ENCODE results near the gene EPOP.

Gene EPOP

GRCh38 chr17:38674749-38675615 is at the start of gene EPOP:
TSS of gene EPOP (minus strand) at chr17:38674957. CDS start at chr17:38674495, 462 bp downstream.
- H3K9ac ChIP-seq (ENCODE audit: low read length in 2 of 2), result no peak within 1 kb of the TSS
- peaks cover 29 to 51% of the 10 kb centered on the region in 2 donors for H3K27me3 ChIP-seq (ENCODE audit: control insufficient read depth in 1 of 2, insufficient read depth in 2 of 2, low read length in 2 of 2)
- no peaks in the 10 kb centered on the region for H3K9me3 ChIP-seq (ENCODE audit: control insufficient read depth in 2 of 2, low read length in 2 of 2)
- H3K4me3 ChIP-seq (ENCODE audit: low read length in 2 of 2), result peak within 1 kb of the TSS; percentile 28 to 67
- peaks cover 28% of the 10 kb centered on the region for H3K4me1 ChIP-seq (ENCODE audit: control insufficient read depth, insufficient read depth, low read length)
- H3K27ac ChIP-seq (ENCODE audit: low read length), result no peak within 1 kb of the TSS
- no peaks in the 10 kb centered on the region for H3K36me3 ChIP-seq (ENCODE audit: control insufficient read depth in 2 of 2, insufficient read depth in 2 of 2, low read length in 2 of 2)

DNA sequence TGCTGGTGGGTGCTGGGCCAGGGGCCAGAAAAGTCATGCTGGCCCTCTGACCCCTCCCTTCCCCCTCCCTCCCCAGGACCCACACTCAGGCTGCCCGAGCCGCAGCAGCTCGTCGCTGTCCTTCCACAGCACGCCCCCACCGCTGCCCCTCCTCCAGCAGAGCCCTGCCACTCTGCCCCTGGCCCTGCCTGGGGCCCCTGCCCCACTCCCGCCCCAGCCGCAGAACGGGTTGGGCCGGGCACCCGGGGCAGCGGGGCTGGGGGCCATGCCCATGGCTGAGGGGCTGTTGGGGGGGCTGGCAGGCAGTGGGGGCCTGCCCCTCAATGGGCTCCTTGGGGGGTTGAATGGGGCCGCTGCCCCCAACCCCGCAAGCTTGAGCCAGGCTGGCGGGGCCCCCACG is 47.0 kb upstream of the EPOP start:
- no peaks in the 10 kb centered on the region for H3K27me3 ChIP-seq (ENCODE audit: control insufficient read depth in 1 of 2, insufficient read depth in 2 of 2, low read length in 2 of 2)
- H3K27ac ChIP-seq (ENCODE audit: low read length), result no peak overlapping the region
- H3K9me3 ChIP-seq (ENCODE audit: control insufficient read depth in 2 of 2, low read length in 2 of 2), result no peaks in the 10 kb centered on the region
- H3K9ac ChIP-seq (ENCODE audit: low read length in 2 of 2), result no peak overlapping the region
- H3K4me1 ChIP-seq (ENCODE audit: control insufficient read depth, insufficient read depth, low read length), result peaks cover 10% of the 10 kb centered on the region
- H3K36me3 ChIP-seq (ENCODE audit: control insufficient read depth in 2 of 2, insufficient read depth in 2 of 2, low read length in 2 of 2), result peaks cover 22 to 32% of the 10 kb centered on the region in 2 donors
- no peak overlapping the region for H3K4me3 ChIP-seq (ENCODE audit: low read length in 2 of 2)

DNA sequence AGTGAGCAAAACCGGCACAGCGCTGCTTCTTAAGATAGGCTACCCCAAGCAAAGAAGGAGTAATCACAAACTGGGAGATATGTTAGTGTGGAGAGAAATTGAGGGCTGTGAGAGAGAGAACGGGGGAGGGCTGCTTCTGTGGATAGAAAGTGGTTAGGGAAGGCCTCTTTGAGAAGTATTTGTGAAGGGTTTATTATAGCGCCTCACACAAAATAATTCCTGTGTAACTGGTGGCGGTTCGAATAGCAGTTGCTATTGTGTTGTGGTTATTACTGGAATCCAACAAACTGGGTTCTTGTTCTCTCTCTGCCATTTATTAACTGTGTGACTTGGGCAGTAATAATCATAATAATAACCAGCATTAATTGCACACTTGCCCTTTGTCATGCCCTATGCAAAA is 46.2 kb upstream of the EPOP start:
- no peaks in the 10 kb centered on the region for H3K9me3 ChIP-seq (ENCODE audit: control insufficient read depth in 2 of 2, low read length in 2 of 2)
- H3K9ac ChIP-seq (ENCODE audit: low read length in 2 of 2), result no peak overlapping the region
- no peaks in the 10 kb centered on the region for H3K27me3 ChIP-seq (ENCODE audit: control insufficient read depth in 1 of 2, insufficient read depth in 2 of 2, low read length in 2 of 2)
- peaks cover 10% of the 10 kb centered on the region for H3K4me1 ChIP-seq (ENCODE audit: control insufficient read depth, insufficient read depth, low read length)
- no peak overlapping the region for H3K27ac ChIP-seq (ENCODE audit: low read length)
- H3K36me3 ChIP-seq (ENCODE audit: control insufficient read depth in 2 of 2, insufficient read depth in 2 of 2, low read length in 2 of 2), result peaks cover 29 to 36% of the 10 kb centered on the region in 2 donors
- no peak overlapping the region for H3K4me3 ChIP-seq (ENCODE audit: low read length in 2 of 2)

DNA sequence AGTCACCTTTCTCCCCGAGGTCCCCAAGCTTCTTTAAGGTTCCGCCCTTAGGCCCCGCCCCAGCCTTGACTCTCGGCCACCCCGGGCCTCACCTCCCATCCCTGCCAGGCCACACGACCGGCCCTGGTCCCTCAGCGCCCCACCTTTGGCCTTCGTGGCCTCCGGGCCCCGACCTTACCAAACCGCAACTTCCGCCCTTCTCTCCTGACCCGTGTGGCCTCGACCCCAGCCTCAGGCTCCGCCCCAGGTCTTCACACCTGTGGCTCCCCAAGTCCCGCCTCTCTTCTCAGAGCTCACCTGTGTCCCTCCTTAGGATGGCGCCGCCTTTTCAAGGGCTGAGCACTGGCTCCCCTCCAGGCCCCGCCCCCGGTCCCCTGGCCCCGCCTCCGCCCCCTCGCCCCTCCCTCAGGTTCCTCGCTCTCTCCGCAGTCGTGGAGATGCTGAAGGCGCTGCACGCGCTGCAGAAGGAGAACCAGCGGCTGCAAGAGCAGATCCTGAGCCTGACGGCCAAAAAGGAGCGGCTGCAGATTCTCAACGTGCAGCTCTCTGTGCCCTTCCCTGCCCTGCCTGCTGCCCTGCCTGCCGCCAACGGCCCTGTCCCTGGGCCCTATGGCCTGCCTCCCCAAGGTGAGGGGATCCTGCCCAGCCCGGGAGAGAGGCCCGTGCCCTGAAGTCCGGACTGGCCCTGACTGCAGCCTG is 45.3 kb upstream of the EPOP start:
- Histone ChIP-seq H3K27ac (ENCODE audit: low read length) (no peak overlapping the region), H3K9me3 (ENCODE audit: control insufficient read depth in 2 of 2, low read length in 2 of 2) (no peaks in the 10 kb centered on the region), H3K4me3 (ENCODE audit: low read length in 2 of 2) (no peak overlapping the region), H3K27me3 (ENCODE audit: control insufficient read depth in 1 of 2, insufficient read depth in 2 of 2, low read length in 2 of 2) (no peaks in the 10 kb centered on the region), H3K4me1 (ENCODE audit: control insufficient read depth, insufficient read depth, low read length) (peaks cover 10% of the 10 kb centered on the region), H3K9ac (ENCODE audit: low read length in 2 of 2) (no peak overlapping the region), H3K36me3 (ENCODE audit: control insufficient read depth in 2 of 2, insufficient read depth in 2 of 2, low read length in 2 of 2) (peaks cover 35 to 42% of the 10 kb centered on the region in 2 donors)

- Histone ChIP-seq H3K9me3 (ENCODE audit: control insufficient read depth in 2 of 2, low read length in 2 of 2) (no peaks in the 10 kb centered on the region), H3K4me3 (ENCODE audit: low read length in 2 of 2) (no peak overlapping the region), H3K27me3 (ENCODE audit: control insufficient read depth in 1 of 2, insufficient read depth in 2 of 2, low read length in 2 of 2) (no peaks in the 10 kb centered on the region), H3K4me1 (ENCODE audit: control insufficient read depth, insufficient read depth, low read length) (peaks cover 3% of the 10 kb centered on the region), H3K27ac (ENCODE audit: low read length) (no peak overlapping the region), H3K9ac (ENCODE audit: low read length in 2 of 2) (no peak overlapping the region), H3K36me3 (ENCODE audit: control insufficient read depth in 2 of 2, insufficient read depth in 2 of 2, low read length in 2 of 2) (peaks cover 39 to 47% of the 10 kb centered on the region in 2 donors)
Measured at GRCh38 chr17:38719289-38719942, 44.7 kb upstream of the EPOP start.

- Histone ChIP-seq H3K4me3 (ENCODE audit: low read length in 2 of 2) (no peak overlapping the region), H3K4me1 (ENCODE audit: control insufficient read depth, insufficient read depth, low read length) (no peaks in the 10 kb centered on the region), H3K27me3 (ENCODE audit: control insufficient read depth in 1 of 2, insufficient read depth in 2 of 2, low read length in 2 of 2) (no peaks in the 10 kb centered on the region), H3K36me3 (ENCODE audit: control insufficient read depth in 2 of 2, insufficient read depth in 2 of 2, low read length in 2 of 2) (peaks cover 56 to 60% of the 10 kb centered on the region in 2 donors), H3K9ac (ENCODE audit: low read length in 2 of 2) (no peak overlapping the region), H3K27ac (ENCODE audit: low read length) (no peak overlapping the region), H3K9me3 (ENCODE audit: control insufficient read depth in 2 of 2, low read length in 2 of 2) (no peaks in the 10 kb centered on the region)
Measured at GRCh38 chr17:38717139-38717745, 42.5 kb upstream of the EPOP start.

DNA sequence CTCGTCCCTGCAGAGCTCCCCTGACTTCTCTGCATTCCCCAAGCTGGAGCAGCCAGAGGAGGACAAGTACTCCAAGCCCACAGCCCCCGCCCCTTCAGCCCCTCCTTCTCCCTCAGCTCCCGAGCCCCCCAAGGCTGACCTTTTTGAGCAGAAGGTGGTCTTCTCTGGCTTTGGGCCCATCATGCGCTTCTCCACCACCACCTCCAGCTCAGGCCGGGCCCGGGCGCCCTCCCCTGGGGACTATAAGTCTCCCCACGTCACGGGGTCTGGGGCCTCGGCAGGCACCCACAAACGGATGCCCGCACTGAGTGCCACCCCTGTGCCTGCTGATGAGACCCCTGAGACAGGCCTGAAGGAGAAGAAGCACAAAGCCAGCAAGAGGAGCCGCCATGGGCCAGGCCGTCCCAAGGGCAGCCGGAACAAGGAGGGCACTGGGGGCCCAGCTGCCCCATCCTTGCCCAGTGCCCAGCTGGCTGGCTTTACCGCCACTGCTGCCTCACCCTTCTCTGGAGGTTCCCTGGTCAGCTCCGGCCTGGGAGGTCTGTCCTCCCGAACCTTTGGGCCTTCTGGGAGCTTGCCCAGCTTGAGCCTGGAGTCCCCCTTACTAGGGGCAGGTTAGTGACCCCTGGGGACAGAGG is 41.7 kb upstream of the EPOP start:
- Histone ChIP-seq H3K9me3 (ENCODE audit: control insufficient read depth in 2 of 2, low read length in 2 of 2) (no peaks in the 10 kb centered on the region), H3K27me3 (ENCODE audit: control insufficient read depth in 1 of 2, insufficient read depth in 2 of 2, low read length in 2 of 2) (no peaks in the 10 kb centered on the region), H3K36me3 (ENCODE audit: control insufficient read depth in 2 of 2, insufficient read depth in 2 of 2, low read length in 2 of 2) (peaks cover 55 to 64% of the 10 kb centered on the region in 2 donors), H3K4me1 (ENCODE audit: control insufficient read depth, insufficient read depth, low read length) (no peaks in the 10 kb centered on the region), H3K9ac (ENCODE audit: low read length in 2 of 2) (no peak overlapping the region), H3K4me3 (ENCODE audit: low read length in 2 of 2) (no peak overlapping the region), H3K27ac (ENCODE audit: low read length) (no peak overlapping the region)

DNA sequence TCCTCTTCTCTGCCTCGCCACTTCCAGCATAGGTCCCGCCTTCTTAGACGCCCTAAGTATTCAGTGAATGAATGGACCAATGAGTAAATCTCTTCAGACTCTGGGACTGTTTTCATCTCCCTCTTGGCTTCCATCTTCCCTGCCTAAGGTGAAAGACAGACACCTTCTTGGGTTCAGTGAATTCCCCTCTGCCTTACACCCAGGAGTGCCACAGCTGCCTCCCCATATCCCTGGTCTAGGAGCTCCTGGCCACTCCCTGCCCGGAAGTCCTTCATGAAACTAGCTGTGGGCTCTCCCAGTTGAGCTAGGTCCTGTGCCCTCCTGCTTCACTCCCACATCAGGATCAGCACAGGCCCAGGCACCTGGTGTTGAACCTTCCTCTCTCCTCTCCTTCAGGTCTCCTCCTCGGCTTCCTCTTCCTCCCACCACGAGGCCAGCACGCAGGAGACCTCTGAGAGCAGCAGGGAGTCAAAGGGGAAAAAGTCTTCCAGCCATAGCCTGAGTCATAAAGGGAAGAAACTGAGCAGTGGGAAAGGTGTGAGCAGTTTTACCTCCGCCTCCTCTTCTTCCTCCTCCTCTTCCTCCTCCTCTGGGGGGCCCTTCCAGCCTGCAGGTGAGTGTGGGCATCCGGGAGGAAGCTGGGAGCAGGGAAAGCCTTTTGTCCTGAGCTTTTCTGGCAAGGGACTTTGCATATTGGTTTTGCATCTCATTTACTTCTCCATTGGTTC is 40.6 kb upstream of the EPOP start:
- Histone ChIP-seq H3K27ac (ENCODE audit: low read length) (no peak overlapping the region), H3K9me3 (ENCODE audit: control insufficient read depth in 2 of 2, low read length in 2 of 2) (no peaks in the 10 kb centered on the region), H3K4me3 (ENCODE audit: low read length in 2 of 2) (no peak overlapping the region), H3K36me3 (ENCODE audit: control insufficient read depth in 2 of 2, insufficient read depth in 2 of 2, low read length in 2 of 2) (peaks cover 46 to 61% of the 10 kb centered on the region in 2 donors), H3K27me3 (ENCODE audit: control insufficient read depth in 1 of 2, insufficient read depth in 2 of 2, low read length in 2 of 2) (no peaks in the 10 kb centered on the region), H3K4me1 (ENCODE audit: control insufficient read depth, insufficient read depth, low read length) (no peaks in the 10 kb centered on the region), H3K9ac (ENCODE audit: low read length in 2 of 2) (no peak overlapping the region)

GRCh38 chr17:38713456-38714075 is 38.8 kb upstream of the EPOP start:
- H3K27me3 ChIP-seq (ENCODE audit: control insufficient read depth in 1 of 2, insufficient read depth in 2 of 2, low read length in 2 of 2), result no peaks in the 10 kb centered on the region
- H3K36me3 ChIP-seq (ENCODE audit: control insufficient read depth in 2 of 2, insufficient read depth in 2 of 2, low read length in 2 of 2), result peaks cover 51 to 71% of the 10 kb centered on the region in 2 donors
- no peak overlapping the region for H3K9ac ChIP-seq (ENCODE audit: low read length in 2 of 2)
- no peak overlapping the region for H3K27ac ChIP-seq (ENCODE audit: low read length)
- no peaks in the 10 kb centered on the region for H3K4me1 ChIP-seq (ENCODE audit: control insufficient read depth, insufficient read depth, low read length)
- no peak overlapping the region for H3K4me3 ChIP-seq (ENCODE audit: low read length in 2 of 2)
- H3K9me3 ChIP-seq (ENCODE audit: control insufficient read depth in 2 of 2, low read length in 2 of 2), result no peaks in the 10 kb centered on the region

All from stomach smooth muscle (tissue), 2 donors.